ENCODE data around the gene NPM1. TPM values are rescaled to one million over a fixed set of nuclear protein-coding genes. Genes with fewer than 3 reads are reported as not detected.

NPM1 gene
- total and polyA plus RNA-seq, 2 of the 13 experiments (the other 11 are each of a cell fraction or from before 2014, with no cell fraction given), result 2,047 to 3,353 TPM

DNA sequence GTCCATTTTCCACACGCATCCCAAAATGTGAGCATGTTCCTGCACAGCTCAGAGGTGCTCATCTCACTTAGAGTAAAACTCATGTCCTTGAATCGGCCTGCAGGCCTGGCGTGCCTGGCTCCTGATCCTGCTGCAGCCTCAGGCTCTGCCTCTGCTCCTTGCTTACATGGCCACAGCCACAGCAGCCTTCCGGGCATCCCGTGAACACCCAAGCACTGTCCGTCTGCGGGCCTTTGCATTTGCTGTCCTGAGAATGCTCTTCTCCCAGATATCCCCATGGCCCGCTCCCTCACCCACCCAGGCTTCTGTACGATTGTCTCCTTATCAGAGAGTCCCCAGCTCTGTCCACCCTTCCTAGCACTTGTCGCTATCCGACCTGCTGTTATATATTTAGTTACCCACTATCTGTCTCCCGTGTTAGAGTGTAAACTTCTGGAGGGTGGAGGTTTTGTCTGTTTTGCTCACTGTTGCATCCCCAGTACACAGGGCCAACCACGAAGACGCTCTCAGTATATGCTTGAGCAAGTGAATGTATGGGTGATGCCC, 53.7 kb downstream of the NPM1 start:
- POLR2A ChIA-PET, result no interaction called here
- TF ChIP-seq, protein P1, sequence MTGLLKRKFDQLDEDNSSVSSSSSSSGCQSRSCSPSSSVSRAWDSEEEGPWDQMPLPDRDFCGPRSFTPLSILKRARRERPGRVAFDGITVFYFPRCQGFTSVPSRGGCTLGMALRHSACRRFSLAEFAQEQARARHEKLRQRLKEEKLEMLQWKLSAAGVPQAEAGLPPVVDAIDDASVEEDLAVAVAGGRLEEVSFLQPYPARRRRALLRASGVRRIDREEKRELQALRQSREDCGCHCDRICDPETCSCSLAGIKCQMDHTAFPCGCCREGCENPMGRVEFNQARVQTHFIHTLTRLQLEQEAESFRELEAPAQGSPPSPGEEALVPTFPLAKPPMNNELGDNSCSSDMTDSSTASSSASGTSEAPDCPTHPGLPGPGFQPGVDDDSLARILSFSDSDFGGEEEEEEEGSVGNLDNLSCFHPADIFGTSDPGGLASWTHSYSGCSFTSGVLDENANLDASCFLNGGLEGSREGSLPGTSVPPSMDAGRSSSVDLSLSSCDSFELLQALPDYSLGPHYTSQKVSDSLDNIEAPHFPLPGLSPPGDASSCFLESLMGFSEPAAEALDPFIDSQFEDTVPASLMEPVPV (CRISPR knock-in tag; IDR thresholded peaks at IDR 0.05), result no peak
- TF ChIP-seq, protein P2, sequence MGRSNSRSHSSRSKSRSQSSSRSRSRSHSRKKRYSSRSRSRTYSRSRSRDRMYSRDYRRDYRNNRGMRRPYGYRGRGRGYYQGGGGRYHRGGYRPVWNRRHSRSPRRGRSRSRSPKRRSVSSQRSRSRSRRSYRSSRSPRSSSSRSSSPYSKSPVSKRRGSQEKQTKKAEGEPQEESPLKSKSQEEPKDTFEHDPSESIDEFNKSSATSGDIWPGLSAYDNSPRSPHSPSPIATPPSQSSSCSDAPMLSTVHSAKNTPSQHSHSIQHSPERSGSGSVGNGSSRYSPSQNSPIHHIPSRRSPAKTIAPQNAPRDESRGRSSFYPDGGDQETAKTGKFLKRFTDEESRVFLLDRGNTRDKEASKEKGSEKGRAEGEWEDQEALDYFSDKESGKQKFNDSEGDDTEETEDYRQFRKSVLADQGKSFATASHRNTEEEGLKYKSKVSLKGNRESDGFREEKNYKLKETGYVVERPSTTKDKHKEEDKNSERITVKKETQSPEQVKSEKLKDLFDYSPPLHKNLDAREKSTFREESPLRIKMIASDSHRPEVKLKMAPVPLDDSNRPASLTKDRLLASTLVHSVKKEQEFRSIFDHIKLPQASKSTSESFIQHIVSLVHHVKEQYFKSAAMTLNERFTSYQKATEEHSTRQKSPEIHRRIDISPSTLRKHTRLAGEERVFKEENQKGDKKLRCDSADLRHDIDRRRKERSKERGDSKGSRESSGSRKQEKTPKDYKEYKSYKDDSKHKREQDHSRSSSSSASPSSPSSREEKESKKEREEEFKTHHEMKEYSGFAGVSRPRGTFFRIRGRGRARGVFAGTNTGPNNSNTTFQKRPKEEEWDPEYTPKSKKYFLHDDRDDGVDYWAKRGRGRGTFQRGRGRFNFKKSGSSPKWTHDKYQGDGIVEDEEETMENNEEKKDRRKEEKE (IDR thresholded peaks at IDR 0.05), result no peak
- TF ChIP-seq ZSCAN31 (CRISPR knock-in tag; IDR thresholded peaks at IDR 0.05; ENCODE audit: low read depth), result no peak
- TF ChIP-seq, protein P3, sequence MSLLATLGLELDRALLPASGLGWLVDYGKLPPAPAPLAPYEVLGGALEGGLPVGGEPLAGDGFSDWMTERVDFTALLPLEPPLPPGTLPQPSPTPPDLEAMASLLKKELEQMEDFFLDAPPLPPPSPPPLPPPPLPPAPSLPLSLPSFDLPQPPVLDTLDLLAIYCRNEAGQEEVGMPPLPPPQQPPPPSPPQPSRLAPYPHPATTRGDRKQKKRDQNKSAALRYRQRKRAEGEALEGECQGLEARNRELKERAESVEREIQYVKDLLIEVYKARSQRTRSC (CRISPR knock-in tag; IDR thresholded peaks at IDR 0.05; ENCODE audit: low read depth), result no peak
- TF ChIP-seq ZSCAN29 (CRISPR knock-in tag; conservative IDR thresholded peaks at IDR 0.05), result no peak
- no peak for TF ChIP-seq ELF4 (CRISPR knock-in tag; IDR thresholded peaks at IDR 0.05; ENCODE audit: borderline replicate concordance)
- TF ChIP-seq ZNF496 (CRISPR knock-in tag; IDR thresholded peaks at IDR 0.05; ENCODE audit: insufficient replicate concordance), result no peak
- TF ChIP-seq CHD2 (IDR thresholded peaks at IDR 0.05; ENCODE audit: low read depth, low read length), result no peak
- TF ChIP-seq, protein P4, sequence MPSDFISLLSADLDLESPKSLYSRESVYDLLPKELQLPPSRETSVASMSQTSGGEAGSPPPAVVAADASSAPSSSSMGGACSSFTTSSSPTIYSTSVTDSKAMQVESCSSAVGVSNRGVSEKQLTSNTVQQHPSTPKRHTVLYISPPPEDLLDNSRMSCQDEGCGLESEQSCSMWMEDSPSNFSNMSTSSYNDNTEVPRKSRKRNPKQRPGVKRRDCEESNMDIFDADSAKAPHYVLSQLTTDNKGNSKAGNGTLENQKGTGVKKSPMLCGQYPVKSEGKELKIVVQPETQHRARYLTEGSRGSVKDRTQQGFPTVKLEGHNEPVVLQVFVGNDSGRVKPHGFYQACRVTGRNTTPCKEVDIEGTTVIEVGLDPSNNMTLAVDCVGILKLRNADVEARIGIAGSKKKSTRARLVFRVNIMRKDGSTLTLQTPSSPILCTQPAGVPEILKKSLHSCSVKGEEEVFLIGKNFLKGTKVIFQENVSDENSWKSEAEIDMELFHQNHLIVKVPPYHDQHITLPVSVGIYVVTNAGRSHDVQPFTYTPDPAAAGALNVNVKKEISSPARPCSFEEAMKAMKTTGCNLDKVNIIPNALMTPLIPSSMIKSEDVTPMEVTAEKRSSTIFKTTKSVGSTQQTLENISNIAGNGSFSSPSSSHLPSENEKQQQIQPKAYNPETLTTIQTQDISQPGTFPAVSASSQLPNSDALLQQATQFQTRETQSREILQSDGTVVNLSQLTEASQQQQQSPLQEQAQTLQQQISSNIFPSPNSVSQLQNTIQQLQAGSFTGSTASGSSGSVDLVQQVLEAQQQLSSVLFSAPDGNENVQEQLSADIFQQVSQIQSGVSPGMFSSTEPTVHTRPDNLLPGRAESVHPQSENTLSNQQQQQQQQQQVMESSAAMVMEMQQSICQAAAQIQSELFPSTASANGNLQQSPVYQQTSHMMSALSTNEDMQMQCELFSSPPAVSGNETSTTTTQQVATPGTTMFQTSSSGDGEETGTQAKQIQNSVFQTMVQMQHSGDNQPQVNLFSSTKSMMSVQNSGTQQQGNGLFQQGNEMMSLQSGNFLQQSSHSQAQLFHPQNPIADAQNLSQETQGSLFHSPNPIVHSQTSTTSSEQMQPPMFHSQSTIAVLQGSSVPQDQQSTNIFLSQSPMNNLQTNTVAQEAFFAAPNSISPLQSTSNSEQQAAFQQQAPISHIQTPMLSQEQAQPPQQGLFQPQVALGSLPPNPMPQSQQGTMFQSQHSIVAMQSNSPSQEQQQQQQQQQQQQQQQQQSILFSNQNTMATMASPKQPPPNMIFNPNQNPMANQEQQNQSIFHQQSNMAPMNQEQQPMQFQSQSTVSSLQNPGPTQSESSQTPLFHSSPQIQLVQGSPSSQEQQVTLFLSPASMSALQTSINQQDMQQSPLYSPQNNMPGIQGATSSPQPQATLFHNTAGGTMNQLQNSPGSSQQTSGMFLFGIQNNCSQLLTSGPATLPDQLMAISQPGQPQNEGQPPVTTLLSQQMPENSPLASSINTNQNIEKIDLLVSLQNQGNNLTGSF (CRISPR knock-in tag; IDR thresholded peaks at IDR 0.05), result no peak
- TF ChIP-seq MLLT10 (CRISPR knock-in tag; IDR thresholded peaks at IDR 0.05), result no peak
- no peak for TF ChIP-seq ZBTB8A (CRISPR knock-in tag; IDR thresholded peaks at IDR 0.05; ENCODE audit: borderline replicate concordance, low read depth)
- TF ChIP-seq NFE2 (CRISPR knock-in tag; IDR thresholded peaks at IDR 0.05), result no peak
- TF ChIP-seq ATRX (CRISPR knock-in tag; IDR thresholded peaks at IDR 0.05; ENCODE audit: borderline replicate concordance), result no peak

More for the DNA sequence above, 53.7 kb downstream of the NPM1 start:
- Histone ChIP-seq H3K27ac (ENCODE audit: extremely low read length, insufficient read depth, low read length) (no peak overlapping the region), H3K79me2 (ENCODE audit: insufficient read depth, low read length) (no peaks in the 10 kb centered on the region), H3K36me3 (replicated peaks in 1 of 2; ENCODE audit: control insufficient read depth in 1 of 2, insufficient read depth in 2 of 2, low read length in 2 of 2) (no peaks in the 10 kb centered on the region), H3K9me3 (ENCODE audit: low read length) (no peaks in the 10 kb centered on the region), H3K4me2 (ENCODE audit: low read depth, low read length) (no peak overlapping the region), H2AFZ (ENCODE audit: low read length) (no peak overlapping the region), H3K27me3 (ENCODE audit: control insufficient read depth in 1 of 2, insufficient read depth in 2 of 2, low read length in 2 of 2) (peaks cover 0 to 20% of the 10 kb centered on the region in 2 experiments; a peak in 2 of 5 replicates), H3K4me3 (replicated peaks in 1 of 3; ENCODE audit: insufficient read depth in 1 of 3, low read depth in 2 of 3, low read length in 3 of 3) (no peak overlapping the region), H3K9ac (ENCODE audit: insufficient read depth, low read depth, low read length) (no peak overlapping the region), H4K20me1 (ENCODE audit: insufficient read depth, low read length) (no peaks in the 10 kb centered on the region), H3K4me1 (ENCODE audit: insufficient read depth, low read length) (peaks cover 14% of the 10 kb centered on the region)
- intact Hi-C loops (cut with micrococcal nuclease; ENCODE audit: unreplicated experiment) (no loop called here), in situ Hi-C loops (cut with HindIII; ENCODE audit: extremely low pct_ligation_motif_present, low pct_unique_long_range_greater_than_20kb) (no loop called here)
- ATAC-seq, result no peak
- FAIRE-seq, result no peak
- CTCF ChIA-PET (ENCODE audit: low intra/inter-chr PET ratio, low total read pairs), result no interaction called here
- 59% methylated on average over 11 of the region's 14 CpGs for WGBS (ENCODE audit: low lambda C conversion rate)
- BruUV-seq (replicated peaks), result no TSS peak
- DNase-seq (ENCODE audit: low spot score), result no peak

Measured in HepG2 (cell line).